RPMI7951 (cell line): ENCODE measurements around the gene CRAT. TPM values are rescaled to one million over a fixed set of nuclear protein-coding genes. Genes with fewer than 3 reads are reported as not detected.

Experiments used
- DNase-seq: peaks from one replicate; pipeline ENCODE4 v3.0.0-alpha.2; 2012; ENCODE audit warnings: low read depth
- total RNA-seq: library from RNA; depleted of rRNA; stranded (reverse); fragments of >200 nt; shearing (Covaris generic); gene quantifications from 2 replicates; pipeline ENCODE4 v1.2.3, GENCODE V29; 2014

CRAT gene
- total RNA-seq, 1 experiment from 2014 or later: 29.9 TPM

- no peak for DNase-seq
Observed at GRCh38 chr9:129089246-129089645, 21.3 kb downstream of the CRAT start.

- no peak for DNase-seq
Observed at GRCh38 chr9:129084087-129084486, 26.5 kb downstream of the CRAT start.

GRCh38 chr9:129081388-129081904 is 29.1 kb downstream of the CRAT start:
- DNase-seq: no peak

GRCh38 chr9:129080601-129081387 is 29.8 kb downstream of the CRAT start, which contains the start of gene DOLPP1:
Gene DOLPP1, plus strand, starts transcription at chr9:129081111. Its CDS starts 21 bp downstream, at chr9:129081132.
- peak; percentile 98 for DNase-seq

- DNase-seq: no peak
Observed at GRCh38 chr9:129080298-129080600, 30.3 kb downstream of the CRAT start.

GRCh38 chr9:129079829-129080228 is 30.8 kb downstream of the CRAT start:
- DNase-seq: no peak

- DNase-seq: no peak
Observed at GRCh38 chr9:129078691-129079503, 31.7 kb downstream of the CRAT start.

GRCh38 chr9:129077236-129077635 is 33.4 kb downstream of the CRAT start:
- no peak for DNase-seq

- DNase-seq: no peak
Observed at GRCh38 chr9:129076640-129077037, 34.0 kb downstream of the CRAT start.

GRCh38 chr9:129075996-129076639 is 34.5 kb downstream of the CRAT start:
- DNase-seq: no peak

- DNase-seq: no peak
Observed at GRCh38 chr9:129074106-129074505, 36.5 kb downstream of the CRAT start.

GRCh38 chr9:129073404-129073803 is 37.2 kb downstream of the CRAT start:
- DNase-seq: no peak

GRCh38 chr9:129072171-129072570 is 38.4 kb downstream of the CRAT start:
- DNase-seq: no peak

- DNase-seq: no peak
Observed at GRCh38 chr9:129071526-129072126, 39.0 kb downstream of the CRAT start.

- no peak for DNase-seq
Observed at GRCh38 chr9:129070696-129071525, 39.7 kb downstream of the CRAT start.

GRCh38 chr9:129069862-129070641 is 40.5 kb downstream of the CRAT start:
- no peak for DNase-seq

- DNase-seq: no peak
Observed at GRCh38 chr9:129068990-129069861, 41.4 kb downstream of the CRAT start.

- no peak for DNase-seq
Observed at GRCh38 chr9:129068110-129068509, 42.5 kb downstream of the CRAT start.

- DNase-seq: no peak
Observed at GRCh38 chr9:129064499-129064908, 46.1 kb downstream of the CRAT start.
